Jurkat, Clone E6-1 (cell line): ENCODE data around the gene RAB40B.

Experiments used
- DNase-seq: peaks from one replicate; pipeline ENCODE4 v3.0.0-alpha.2; 2011; ENCODE audit warnings: low read depth, low spot score
- H3K4me3 ChIP-seq: 2 replicates; pipeline ENCODE4 v1.5.1; 2011; ENCODE audit warnings: mild to moderate bottlenecking, low read length, control low read depth, moderate library complexity

The RAB40B gene

GRCh38 chr17:82696259-82696658 is 2.2 kb downstream of the RAB40B start:
- no peak for DNase-seq
- H3K4me3 ChIP-seq, result no peak overlapping the region

GRCh38 chr17:82694647-82695046 is 3.9 kb downstream of the RAB40B start:
- no peak for DNase-seq
- no peak overlapping the region for H3K4me3 ChIP-seq

GRCh38 chr17:82693168-82693867 is 5.2 kb downstream of the RAB40B start:
- H3K4me3 ChIP-seq, result no peak overlapping the region
- DNase-seq, result no peak

- no peak overlapping the region for H3K4me3 ChIP-seq
- no peak for DNase-seq
Observed at GRCh38 chr17:82692268-82692667, 6.2 kb downstream of the RAB40B start.

GRCh38 chr17:82691714-82692113 is 6.8 kb downstream of the RAB40B start:
- DNase-seq, result no peak
- no peak overlapping the region for H3K4me3 ChIP-seq

- no peak overlapping the region for H3K4me3 ChIP-seq
- DNase-seq, result no peak
Observed at GRCh38 chr17:82690786-82691489, 7.6 kb downstream of the RAB40B start.

- no peak overlapping the region for H3K4me3 ChIP-seq
- no peak for DNase-seq
Observed at GRCh38 chr17:82689077-82689476, 9.4 kb downstream of the RAB40B start.

- DNase-seq, result no peak
- H3K4me3 ChIP-seq, result no peak overlapping the region
Observed at GRCh38 chr17:82687871-82688270, 10.6 kb downstream of the RAB40B start.

- no peak overlapping the region for H3K4me3 ChIP-seq
- DNase-seq, result no peak
Observed at GRCh38 chr17:82687375-82687861, 11.1 kb downstream of the RAB40B start.

- DNase-seq, result no peak
- no peak overlapping the region for H3K4me3 ChIP-seq
Observed at GRCh38 chr17:82686366-82687324, 11.9 kb downstream of the RAB40B start.

- H3K4me3 ChIP-seq, result no peak overlapping the region
- DNase-seq, result no peak
Observed at GRCh38 chr17:82685291-82685690, 13.2 kb downstream of the RAB40B start.

- H3K4me3 ChIP-seq, result no peak overlapping the region
- DNase-seq, result no peak
Observed at GRCh38 chr17:82684228-82684841, 14.2 kb downstream of the RAB40B start.

GRCh38 chr17:82683534-82683933 is 15.0 kb downstream of the RAB40B start:
- DNase-seq, result no peak
- H3K4me3 ChIP-seq, result no peak overlapping the region

GRCh38 chr17:82681547-82681946 is 17.0 kb downstream of the RAB40B start:
- H3K4me3 ChIP-seq, result no peak overlapping the region
- no peak for DNase-seq

- no peak for DNase-seq
- no peak overlapping the region for H3K4me3 ChIP-seq
Observed at GRCh38 chr17:82679586-82680465, 18.7 kb downstream of the RAB40B start.

- DNase-seq, result no peak
- no peak overlapping the region for H3K4me3 ChIP-seq
Observed at GRCh38 chr17:82678265-82678891, 20.1 kb downstream of the RAB40B start.

GRCh38 chr17:82677353-82677925 is 21.1 kb downstream of the RAB40B start:
- no peak overlapping the region for H3K4me3 ChIP-seq
- DNase-seq, result no peak
